ENCODE measurements around the gene STK16.
A peak's percentile ranks its signal among the peaks of the same experiment; 100 is the strongest.

Gene STK16

GRCh38 chr2:219204425-219205164, 40.7 kb upstream of the STK16 start:
- no peak overlapping the region for H3K9ac ChIP-seq
- no peak overlapping the region for H3K4me3 ChIP-seq (IDR thresholded peaks at IDR 0.05; ENCODE audit: insufficient read depth, low read depth, low read length)
- no peaks in the 10 kb centered on the region for H3K79me2 ChIP-seq (ENCODE audit: insufficient read depth, low read depth)
- TF ChIP-seq CTCF (conservative IDR thresholded peaks at IDR 0.05; ENCODE audit: low read depth, low read length), result no peak
- H3K4me2 ChIP-seq, result no peak overlapping the region
- H4K20me1 ChIP-seq (ENCODE audit: insufficient read depth), result no peaks in the 10 kb centered on the region
- no peak overlapping the region for H2AFZ ChIP-seq (ENCODE audit: low read depth)
- H3K36me3 ChIP-seq (ENCODE audit: insufficient read depth), result no peaks in the 10 kb centered on the region
- no peaks in the 10 kb centered on the region for H3K27me3 ChIP-seq (ENCODE audit: insufficient read depth, low read depth)
- no peak overlapping the region for H3K27ac ChIP-seq
- peaks cover 18% of the 10 kb centered on the region for H3K4me1 ChIP-seq (ENCODE audit: low read depth, poor library complexity, severe bottlenecking)

- no peak overlapping the region for H2AFZ ChIP-seq (ENCODE audit: low read depth)
- no peak for TF ChIP-seq CTCF (conservative IDR thresholded peaks at IDR 0.05; ENCODE audit: low read depth, low read length)
- H3K36me3 ChIP-seq (ENCODE audit: insufficient read depth), result no peaks in the 10 kb centered on the region
- no peak overlapping the region for H3K4me2 ChIP-seq
- no peak overlapping the region for H3K9ac ChIP-seq
- H4K20me1 ChIP-seq (ENCODE audit: insufficient read depth), result no peaks in the 10 kb centered on the region
- H3K27me3 ChIP-seq (ENCODE audit: insufficient read depth, low read depth), result no peaks in the 10 kb centered on the region
- H3K4me3 ChIP-seq (IDR thresholded peaks at IDR 0.05; ENCODE audit: insufficient read depth, low read depth, low read length), result no peak overlapping the region
- H3K27ac ChIP-seq, result no peak overlapping the region
- H3K79me2 ChIP-seq (ENCODE audit: insufficient read depth, low read depth), result no peaks in the 10 kb centered on the region
- peaks cover 18% of the 10 kb centered on the region for H3K4me1 ChIP-seq (ENCODE audit: low read depth, poor library complexity, severe bottlenecking)
Observed at GRCh38 chr2:219205165-219205538, 40.1 kb upstream of the STK16 start.

- H3K4me1 ChIP-seq (ENCODE audit: low read depth, poor library complexity, severe bottlenecking), result peaks cover 18% of the 10 kb centered on the region
- H3K9ac ChIP-seq, result peak overlapping the region; percentile 74
- H3K79me2 ChIP-seq (ENCODE audit: insufficient read depth, low read depth), result no peaks in the 10 kb centered on the region
- H2AFZ ChIP-seq (ENCODE audit: low read depth), result peak overlapping the region; percentile 77
- H3K4me2 ChIP-seq, result peak overlapping the region; percentile 74
- H3K27ac ChIP-seq, result peak overlapping the region; percentile 69
- TF ChIP-seq CTCF (conservative IDR thresholded peaks at IDR 0.05; ENCODE audit: low read depth, low read length), result no peak
- H4K20me1 ChIP-seq (ENCODE audit: insufficient read depth), result no peaks in the 10 kb centered on the region
- no peaks in the 10 kb centered on the region for H3K36me3 ChIP-seq (ENCODE audit: insufficient read depth)
- H3K27me3 ChIP-seq (ENCODE audit: insufficient read depth, low read depth), result no peaks in the 10 kb centered on the region
- peak overlapping the region; percentile 80 for H3K4me3 ChIP-seq (IDR thresholded peaks at IDR 0.05; ENCODE audit: insufficient read depth, low read depth, low read length)
Observed at GRCh38 chr2:219205981-219206327, 39.3 kb upstream of the STK16 start.

- H3K9ac ChIP-seq, result peak within 1 kb of the TSS; percentile 74
- no peak for TF ChIP-seq CTCF (conservative IDR thresholded peaks at IDR 0.05; ENCODE audit: low read depth, low read length)
Observed at GRCh38 chr2:219206328-219207133, 38.7 kb upstream of the STK16 start, which contains the start of gene ZFAND2B. Gene ZFAND2B (plus strand): TSS chr2:219206782. CDS start chr2:219206988, 206 bp downstream.

More at GRCh38 chr2:219206328-219207133, 38.7 kb upstream of the STK16 start, which contains the start of gene ZFAND2B:
- Histone ChIP-seq H2AFZ (ENCODE audit: low read depth) (peak within 1 kb of the TSS; percentile 77), H4K20me1 (ENCODE audit: insufficient read depth) (no peaks in the 10 kb centered on the region), H3K27ac (peak within 1 kb of the TSS; percentile 69), H3K79me2 (ENCODE audit: insufficient read depth, low read depth) (no peaks in the 10 kb centered on the region), H3K4me3 (IDR thresholded peaks at IDR 0.05; ENCODE audit: insufficient read depth, low read depth, low read length) (peak within 1 kb of the TSS; percentile 80), H3K36me3 (ENCODE audit: insufficient read depth) (no peaks in the 10 kb centered on the region), H3K4me1 (ENCODE audit: low read depth, poor library complexity, severe bottlenecking) (peaks cover 18% of the 10 kb centered on the region), H3K4me2 (peak within 1 kb of the TSS; percentile 74), H3K27me3 (ENCODE audit: insufficient read depth, low read depth) (no peaks in the 10 kb centered on the region)
